T-helper 22 cell (primary cell): Measurements from ENCODE around the gene UBD.

ENCODE experiments used
- DNase-seq: peaks from one replicate; pipeline ENCODE4 v3.0.0-alpha.2; 2020; ENCODE audit warnings: low read depth

UBD gene

GRCh38 chr6:29521006-29521680 is 38.4 kb downstream of the UBD start:
- no peak for DNase-seq

- no peak for DNase-seq
Measured at GRCh38 chr6:29520232-29520631, 39.3 kb downstream of the UBD start.

- no peak for DNase-seq
Measured at GRCh38 chr6:29519291-29520010, 40.1 kb downstream of the UBD start.

DNA sequence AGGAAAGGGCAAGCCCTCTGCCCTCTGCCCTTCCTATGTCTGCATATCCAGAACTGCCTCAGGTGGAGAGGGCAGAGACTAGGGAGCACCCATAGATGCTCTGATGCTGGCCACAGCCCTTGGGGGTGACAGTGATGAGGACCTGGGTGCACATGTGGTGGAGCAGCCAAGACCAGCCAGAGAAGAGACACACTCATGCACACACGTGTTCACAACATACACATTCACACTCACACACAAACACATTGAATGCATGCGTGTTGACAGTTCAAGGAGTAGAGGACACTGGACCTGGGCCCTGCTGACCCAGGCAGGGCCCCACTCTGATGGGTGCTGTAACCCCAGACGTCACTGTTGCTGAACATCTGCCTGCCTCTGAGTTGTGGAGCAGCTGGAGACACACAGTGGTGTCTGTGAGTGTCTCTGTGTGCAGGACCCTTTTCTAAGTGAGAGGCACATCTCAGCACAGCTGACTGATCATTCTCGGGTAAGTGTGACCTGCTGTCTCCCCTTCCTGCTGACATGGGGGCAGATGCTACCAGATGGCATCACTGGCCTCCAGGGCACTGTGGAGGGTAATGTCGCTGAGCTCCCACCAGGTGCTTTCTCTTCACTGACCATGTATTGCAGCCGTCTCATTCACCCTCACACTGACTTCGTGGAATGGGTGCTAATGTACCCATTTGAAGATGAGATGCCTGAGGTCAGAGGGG is 41.6 kb downstream of the UBD start:
- DNase-seq = no peak

- no peak for DNase-seq
Measured at GRCh38 chr6:29517245-29517644, 42.3 kb downstream of the UBD start.

- peak; percentile 7 for DNase-seq
Measured at GRCh38 chr6:29516108-29516507, 43.4 kb downstream of the UBD start.

DNA sequence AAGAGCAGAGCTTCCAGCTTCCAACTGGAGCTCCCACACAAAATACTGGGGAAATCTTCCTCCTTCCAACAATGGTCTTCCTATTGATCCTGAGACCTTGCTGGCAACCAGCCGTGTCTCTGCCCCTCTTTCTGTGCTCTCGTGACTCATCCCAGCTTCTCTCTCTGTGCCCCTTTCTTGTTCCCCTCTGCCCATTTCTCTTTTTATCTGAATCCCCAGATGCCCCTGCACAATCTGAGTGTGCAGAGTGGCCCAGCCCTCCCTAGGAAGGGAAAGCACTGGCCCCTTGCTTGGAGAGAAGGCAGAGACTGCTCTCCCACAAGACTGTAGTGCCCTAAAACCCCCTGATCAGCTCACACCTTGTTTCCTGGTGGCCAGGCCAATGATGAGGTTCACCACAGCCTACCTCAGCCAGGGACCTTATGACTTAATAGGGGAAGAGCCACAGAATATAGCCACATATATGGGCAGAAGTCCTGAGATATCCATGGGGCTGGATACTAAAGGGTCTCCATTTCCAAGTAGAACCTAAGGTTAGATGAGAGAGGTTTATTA is 48.7 kb downstream of the UBD start:
- no peak for DNase-seq

- no peak for DNase-seq
Measured at GRCh38 chr6:29510202-29510601, 49.3 kb downstream of the UBD start.

DNA sequence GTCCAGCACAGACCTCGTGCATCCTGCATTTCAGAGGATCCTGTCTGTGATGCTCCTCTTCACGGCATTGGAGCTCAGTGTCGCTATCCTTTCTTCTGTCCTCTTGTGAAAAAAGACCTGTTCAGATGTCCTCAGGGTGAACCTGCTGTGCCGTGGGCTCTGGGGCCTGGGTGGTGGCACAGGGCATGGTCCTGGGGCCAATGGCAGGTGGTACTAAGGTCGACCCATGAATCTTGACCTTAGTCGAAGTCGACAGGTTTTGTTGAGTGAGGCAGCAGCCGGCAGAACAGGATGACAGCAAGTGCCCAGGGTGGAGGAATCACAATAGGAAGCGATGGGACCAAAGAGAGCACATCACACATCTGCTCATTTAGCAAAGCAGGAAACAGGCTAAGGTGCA is 49.8 kb downstream of the UBD start:
- DNase-seq = no peak

- no peak for DNase-seq
Measured at GRCh38 chr6:29509239-29509638, 50.3 kb downstream of the UBD start.

- no peak for DNase-seq
Measured at GRCh38 chr6:29507319-29507718, 52.2 kb downstream of the UBD start.

DNA sequence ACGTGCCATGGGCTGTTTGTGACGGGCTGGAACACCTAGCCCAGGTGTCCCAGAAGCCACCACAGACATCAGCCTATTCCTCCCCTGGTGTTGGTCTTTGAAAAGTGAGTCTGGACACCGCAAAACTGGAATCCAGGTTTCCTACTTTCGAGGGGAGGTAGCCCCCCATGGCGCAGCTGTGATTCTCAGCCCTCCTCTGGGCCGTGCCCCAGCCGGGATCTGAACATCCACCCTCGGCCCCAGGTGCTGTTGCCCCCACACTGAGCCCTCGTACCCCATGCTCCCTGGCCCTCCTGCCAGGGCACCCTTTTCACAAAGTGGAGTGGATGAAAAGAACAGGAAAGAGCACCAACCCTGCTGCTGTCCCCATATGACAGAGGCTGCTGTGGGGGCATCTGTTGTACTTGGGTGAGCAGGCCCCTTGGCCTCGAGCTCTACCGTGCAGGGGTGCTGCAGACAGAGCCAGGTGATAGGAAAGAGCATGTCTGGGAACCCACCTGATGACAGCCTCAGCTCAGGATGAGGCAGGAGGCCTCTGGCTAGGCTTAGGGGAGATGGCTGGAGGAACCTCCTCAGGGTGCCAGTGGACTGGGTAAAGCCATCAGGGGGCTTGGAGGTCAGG is 53.0 kb downstream of the UBD start:
- DNase-seq = no peak

DNA sequence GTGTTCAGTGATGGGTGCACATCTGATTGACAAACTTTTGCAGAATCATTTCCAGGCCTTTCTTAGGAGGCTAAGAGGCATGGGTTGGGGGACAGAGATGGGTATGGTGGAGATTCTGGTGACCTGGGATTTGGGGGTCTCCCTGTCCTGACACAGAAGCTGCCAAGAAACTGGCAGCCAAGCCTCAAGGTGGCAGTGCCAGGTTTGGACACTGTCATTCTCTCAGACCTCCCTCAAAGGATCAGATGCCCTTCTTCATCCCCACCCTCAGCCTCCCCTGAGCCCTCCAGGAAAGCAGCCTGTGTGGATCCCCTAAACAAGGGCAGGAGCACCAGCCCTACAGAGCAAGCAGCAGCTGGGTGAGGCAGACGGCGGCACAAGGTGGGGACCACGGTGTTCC is 53.7 kb downstream of the UBD start:
- no peak for DNase-seq
